Neuronal stem cell (in vitro differentiated cells): ENCODE results near the gene HESX1.

ENCODE experiments used
- DNase-seq: peaks from one replicate; pipeline ENCODE4 v3.0.0-alpha.2; 2013; ENCODE audit warnings: low spot score
- H2AFZ ChIP-seq: one replicate; pipeline ENCODE4 v1.6.1; 2013; ENCODE audit warnings: mild to moderate bottlenecking, low read length, inconsistent platforms
- H2AK5ac ChIP-seq: 2 replicates; pipeline ENCODE4 v1.6.1; 2013; ENCODE audit warnings: low read depth, mild to moderate bottlenecking, inconsistent platforms, low read length, moderate library complexity, mixed read lengths
- H2BK120ac ChIP-seq: 2 replicates; pipeline ENCODE4 v1.6.1; 2013; ENCODE audit warnings: low read depth, mild to moderate bottlenecking, inconsistent platforms, low read length, moderate library complexity, mixed read lengths
- H2BK12ac ChIP-seq: one replicate; pipeline ENCODE4 v1.6.1; 2013; ENCODE audit warnings: low read length, inconsistent platforms
- H2BK15ac ChIP-seq: 2 replicates; pipeline ENCODE4 v1.6.1; 2013; ENCODE audit warnings: mild to moderate bottlenecking, low read length, inconsistent platforms, mixed read lengths
- H2BK5ac ChIP-seq: one replicate; pipeline ENCODE4 v1.6.1; 2013; ENCODE audit warnings: inconsistent platforms, mild to moderate bottlenecking, low read length, moderate library complexity
- H3K14ac ChIP-seq: one replicate; pipeline ENCODE4 v1.6.1; 2013; ENCODE audit warnings: low read length, inconsistent platforms
- H3K18ac ChIP-seq: 2 replicates; pipeline ENCODE4 v1.6.1; 2013; ENCODE audit warnings: low read length, inconsistent platforms
- H3K23ac ChIP-seq: 2 replicates; pipeline ENCODE4 v1.6.1; 2013; ENCODE audit warnings: low read depth, mild to moderate bottlenecking, mixed read lengths, low read length, inconsistent platforms; ENCODE audit not compliant: poor library complexity
- H3K27ac ChIP-seq: replicated peaks from 3 replicates; pipeline ENCODE4 v1.5.1; 2013; ENCODE audit warnings: low read length, inconsistent platforms
- H3K27me3 ChIP-seq, 3 experiments: 2 replicates each; pipeline ENCODE4 v1.6.1; 2013; ENCODE audit warnings: low read length in 3 of 3, mild to moderate bottlenecking in 2 of 3, inconsistent platforms in 1 of 3, low read depth in 1 of 3, mixed read lengths in 1 of 3, moderate library complexity in 1 of 3; ENCODE audit not compliant: control insufficient read depth in 3 of 3, insufficient read depth in 3 of 3
- H3K36me3 ChIP-seq, 2 donors: replicated peaks in 1 of 2; 2 replicates each; pipeline ENCODE4 v1.6.1; 2013; ENCODE audit warnings: low read length in 2 of 2; ENCODE audit not compliant: control insufficient read depth in 2 of 2, insufficient read depth in 2 of 2
- H3K4ac ChIP-seq: 2 replicates; pipeline ENCODE4 v1.6.1; 2013; ENCODE audit warnings: inconsistent platforms, mild to moderate bottlenecking, low read length, moderate library complexity
- H3K4me1 ChIP-seq, 2 donors: 1 replicate in 1 of 2; 2 replicates in 1 of 2; pipeline ENCODE4 v1.6.1; 2013; ENCODE audit warnings: low read length in 2 of 2, low read depth in 1 of 2; ENCODE audit not compliant: control insufficient read depth in 2 of 2, insufficient read depth in 1 of 2
- H3K4me2 ChIP-seq: one replicate; pipeline ENCODE4 v1.6.1; 2013; ENCODE audit warnings: mild to moderate bottlenecking, low read length, inconsistent platforms; ENCODE audit not compliant: insufficient read depth, poor library complexity, severe bottlenecking
- H3K4me3 ChIP-seq, 2 donors: 2 replicates each; pipeline ENCODE4 v1.5.1; 2013; ENCODE audit warnings: low read length in 2 of 2, mild to moderate bottlenecking in 2 of 2, inconsistent platforms in 1 of 2, moderate library complexity in 1 of 2
- H3K79me1 ChIP-seq: one replicate; pipeline ENCODE4 v1.6.1; 2013; ENCODE audit warnings: low read depth, mild to moderate bottlenecking, inconsistent platforms, low read length, moderate library complexity
- H3K9ac ChIP-seq: one replicate; pipeline ENCODE4 v1.6.1; 2013; ENCODE audit warnings: mild to moderate bottlenecking, low read depth, low read length, inconsistent platforms; ENCODE audit not compliant: poor library complexity
- H3K9me3 ChIP-seq, 2 donors: replicated peaks in 1 of 2; 2 replicates each; pipeline versions ENCODE3 to v1.6.1; 2013; ENCODE audit warnings: low read length in 2 of 2, mild to moderate bottlenecking in 2 of 2, inconsistent platforms in 1 of 2, low read depth in 1 of 2, mixed read lengths in 1 of 2, moderate library complexity in 1 of 2; ENCODE audit not compliant: control insufficient read depth in 2 of 2, insufficient read depth in 1 of 2
- H4K8ac ChIP-seq: one replicate; pipeline ENCODE4 v1.6.1; 2013; ENCODE audit warnings: low read depth, mild to moderate bottlenecking, inconsistent platforms, low read length, moderate library complexity
- H4K91ac ChIP-seq: one replicate; pipeline ENCODE4 v1.6.1; 2013; ENCODE audit warnings: low read length, low read depth, mild to moderate bottlenecking, inconsistent platforms; ENCODE audit not compliant: poor library complexity
- WGBS, 2 donors: extraction: QIAGEN DNeasy Blood & Tissue Kit; methylation state at CpG; one replicate each; pipeline ENCODE4 v1.1.7; 2013; ENCODE audit warnings: missing lambda C conversion rate in 2 of 2, mixed read lengths in 1 of 2; ENCODE audit not compliant: insufficient read length in 2 of 2, insufficient replicate concordance in 1 of 2; ENCODE audit errors: extremely low coverage in 2 of 2; 5-methylcytosine and 5-hydroxymethylcytosine counted together

The HESX1 gene

DNA sequence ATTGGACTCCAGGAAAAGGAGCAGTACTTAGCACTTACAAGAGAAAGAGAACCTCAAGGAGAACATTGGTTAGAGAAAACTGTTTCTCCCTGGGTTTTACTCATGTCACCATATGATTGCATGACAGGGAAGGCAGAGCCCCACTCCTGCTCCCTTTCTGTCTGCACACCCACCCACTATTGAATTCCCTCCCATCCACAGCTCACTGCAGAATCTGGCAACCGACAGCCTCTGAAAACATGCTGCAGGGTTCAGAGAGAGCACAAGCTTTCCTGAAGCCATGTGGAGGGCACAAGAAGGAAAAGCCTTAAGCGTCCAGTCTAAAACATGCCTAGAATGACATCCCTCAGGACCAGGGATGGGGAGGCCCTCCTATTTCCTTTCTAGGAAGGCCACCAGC is 31.6 kb downstream of the HESX1 start:
- Histone ChIP-seq H3K9me3 (no peaks in the 10 kb centered on the region), H2AK5ac (no peak overlapping the region), H3K27me3 (peaks cover 0 to 23% (median 0%) of the 10 kb centered on the region in 3 experiments), H4K8ac (no peak overlapping the region), H3K18ac (peak overlapping the region; percentile 39), H3K23ac (no peak overlapping the region), H3K27ac (no peak overlapping the region), H2BK12ac (no peak overlapping the region), H3K4me1 (peaks cover 13 to 19% of the 10 kb centered on the region in 2 donors), H2BK15ac (no peak overlapping the region), H3K79me1 (peaks cover 9% of the 10 kb centered on the region), H2BK120ac (no peak overlapping the region), H3K14ac (no peak overlapping the region), H3K9ac (no peak overlapping the region), H3K36me3 (no peaks in the 10 kb centered on the region), H2AFZ (no peak overlapping the region), H3K4me3 (no peak overlapping the region), H3K4ac (no peak overlapping the region), H4K91ac (no peak overlapping the region), H3K4me2 (no peak overlapping the region), H2BK5ac (peak overlapping the region; percentile 18)
- WGBS, 2 donors: no CpG with 5 or more reads among the region's 2 CpGs
- no peak for DNase-seq

DNA sequence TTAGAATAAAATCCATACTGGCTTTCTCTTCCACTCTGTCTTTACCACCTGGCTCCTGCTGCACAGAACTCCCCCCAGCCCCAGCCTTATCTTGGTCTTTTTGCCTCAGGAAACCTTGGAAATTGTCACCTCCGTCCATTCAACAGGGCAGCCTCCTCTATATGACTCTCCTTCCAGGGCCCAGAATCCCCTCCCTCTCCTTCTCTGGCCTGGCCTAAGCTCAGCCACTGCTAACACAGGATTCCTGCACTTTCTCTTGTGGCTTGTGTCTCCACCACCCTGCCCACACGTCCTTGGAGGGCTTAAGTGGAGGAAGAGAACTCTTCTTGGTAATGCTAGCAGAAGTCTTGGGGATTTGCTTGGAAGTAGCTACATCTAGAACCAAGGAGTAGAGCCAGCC is 33.1 kb downstream of the HESX1 start:
- WGBS, 2 donors: no CpG with 5 or more reads among the region's 2 CpGs
- Histone ChIP-seq H2AFZ (no peak overlapping the region), H3K27ac (no peak overlapping the region), H3K4me1 (peaks cover 17 to 30% of the 10 kb centered on the region in 2 donors), H3K27me3 (peaks cover 0 to 18% (median 0%) of the 10 kb centered on the region in 3 experiments), H4K91ac (no peak overlapping the region), H3K36me3 (no peaks in the 10 kb centered on the region), H2BK12ac (no peak overlapping the region), H2BK15ac (no peak overlapping the region), H3K4me3 (no peak overlapping the region), H2AK5ac (no peak overlapping the region), H3K4ac (no peak overlapping the region), H3K9me3 (no peaks in the 10 kb centered on the region), H3K18ac (peak overlapping the region; percentile 40), H2BK120ac (no peak overlapping the region), H2BK5ac (no peak overlapping the region), H3K9ac (no peak overlapping the region), H3K4me2 (no peak overlapping the region), H3K23ac (no peak overlapping the region), H3K14ac (no peak overlapping the region), H4K8ac (no peak overlapping the region), H3K79me1 (peaks cover 11% of the 10 kb centered on the region)
- no peak for DNase-seq

DNA sequence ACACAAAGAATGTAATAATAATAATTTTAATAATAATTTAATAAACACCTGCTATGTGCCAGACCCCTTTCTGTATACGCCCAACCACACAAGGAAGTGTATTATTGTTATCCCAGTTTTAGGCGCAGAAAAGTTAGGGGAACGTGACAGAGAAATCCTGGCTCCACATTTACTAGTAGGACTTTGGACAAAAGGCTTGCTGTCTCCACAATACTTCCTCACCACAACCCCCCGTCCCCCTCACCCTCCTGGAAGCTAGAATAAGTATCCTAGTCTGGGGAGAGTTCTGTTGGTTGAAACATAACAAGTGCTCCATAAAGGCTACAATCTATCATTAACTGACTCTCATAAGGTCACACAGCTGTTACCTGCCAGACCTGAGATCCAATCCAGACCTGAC is 34.1 kb downstream of the HESX1 start:
- Histone ChIP-seq H4K91ac (no peak overlapping the region), H3K9me3 (no peaks in the 10 kb centered on the region), H3K18ac (no peak overlapping the region), H3K27me3 (peaks cover 0 to 12% (median 0%) of the 10 kb centered on the region in 3 experiments), H3K36me3 (no peaks in the 10 kb centered on the region), H3K27ac (no peak overlapping the region), H4K8ac (no peak overlapping the region), H3K9ac (no peak overlapping the region), H3K23ac (no peak overlapping the region), H3K4me2 (no peak overlapping the region), H2AK5ac (no peak overlapping the region), H2BK120ac (no peak overlapping the region), H3K14ac (no peak overlapping the region), H2BK12ac (no peak overlapping the region), H2BK5ac (no peak overlapping the region), H3K4me1 (peaks cover 20 to 39% of the 10 kb centered on the region in 2 donors), H3K79me1 (peaks cover 11% of the 10 kb centered on the region), H2AFZ (no peak overlapping the region), H3K4ac (no peak overlapping the region), H3K4me3 (no peak overlapping the region), H2BK15ac (no peak overlapping the region)
- DNase-seq: no peak
- no CpG with 5 or more reads among the region's 4 CpGs for WGBS, 2 donors

DNA sequence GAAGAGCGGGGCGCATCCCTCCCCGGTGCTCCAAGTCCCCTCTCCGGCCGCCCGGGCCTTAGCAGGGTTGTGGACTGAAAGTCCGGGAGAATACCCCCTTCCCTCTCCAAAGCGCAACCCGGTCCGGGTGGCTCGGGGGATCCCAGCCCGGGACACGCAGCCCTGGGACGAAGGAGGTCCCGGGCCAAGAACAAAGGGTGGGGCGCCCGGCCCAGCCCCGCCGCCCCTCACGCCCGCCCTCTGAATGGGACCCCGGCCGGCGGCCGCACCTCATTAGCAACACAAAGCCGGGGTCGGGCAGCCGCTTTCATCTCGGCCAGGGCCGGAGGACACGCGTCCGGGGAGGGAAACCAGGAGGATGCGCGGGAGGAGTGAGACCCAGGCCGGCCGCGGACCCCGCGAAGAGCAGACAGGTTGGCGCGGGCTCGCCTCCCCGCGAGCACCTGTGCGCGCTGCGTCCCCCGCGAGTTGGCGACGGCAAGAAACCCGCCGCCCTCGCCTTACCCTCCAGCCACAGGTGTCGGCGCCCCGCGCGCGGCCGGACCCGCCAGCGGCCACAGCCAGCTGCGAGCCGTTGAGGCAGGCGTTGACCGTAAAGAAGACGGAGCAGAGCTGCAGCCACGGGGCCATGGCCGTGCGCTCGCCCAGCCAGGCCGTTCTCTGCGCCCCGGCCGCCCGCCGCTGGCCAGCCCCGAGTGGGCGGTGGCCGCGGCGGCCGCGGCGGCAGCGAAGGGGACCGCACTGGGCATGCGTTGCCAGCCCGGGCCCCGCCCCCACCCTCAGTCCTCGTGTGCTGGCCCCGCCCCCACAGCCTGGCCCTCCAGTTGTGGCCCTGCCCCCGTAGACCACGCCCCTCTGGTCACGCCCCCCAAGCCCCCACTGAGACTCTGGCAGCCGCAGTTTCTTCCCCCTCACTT is 34.9 kb downstream of the HESX1 start, which contains the start of gene IL17RD:
IL17RD (minus strand) TSS at position 697 of the 917 bp plus-strand sequence; CDS start at position 630, 67 bp downstream.
- Histone ChIP-seq H3K18ac (peak within 1 kb of the TSS; percentile 99), H3K4me1 (peaks cover 27 to 45% of the 10 kb centered on the region in 2 donors), H4K8ac (peak within 1 kb of the TSS; percentile 49), H3K4me3 (peak within 1 kb of the TSS; percentile 83 to 91), H2BK120ac (peak within 1 kb of the TSS; percentile 95), H3K23ac (peak within 1 kb of the TSS; percentile 100), H3K27ac (peak within 1 kb of the TSS; percentile 76), H3K14ac (peak within 1 kb of the TSS; percentile 73), H2BK5ac (peak within 1 kb of the TSS; percentile 93), H2AFZ (peak within 1 kb of the TSS; percentile 97), H4K91ac (peak within 1 kb of the TSS; percentile 98), H2BK15ac (peak within 1 kb of the TSS; percentile 59), H3K9me3 (no peaks in the 10 kb centered on the region), H3K4me2 (peak within 1 kb of the TSS; percentile 90), H3K27me3 (peaks cover 0 to 12% (median 0%) of the 10 kb centered on the region in 3 experiments), H2AK5ac (peak within 1 kb of the TSS; percentile 85), H2BK12ac (peak within 1 kb of the TSS; percentile 79), H3K79me1 (peaks cover 11% of the 10 kb centered on the region), H3K9ac (peak within 1 kb of the TSS; percentile 100), H3K4ac (peak within 1 kb of the TSS; percentile 87), H3K36me3 (no peaks in the 10 kb centered on the region)
- WGBS, 2 donors: no CpG with 5 or more reads among the region's 98 CpGs
- peak; percentile 85 for DNase-seq
